H9 (cell line): ENCODE measurements around the gene PREB. TPM values are rescaled to one million over a fixed set of nuclear protein-coding genes. Genes with fewer than 3 reads are reported as not detected.

Experiments used
- DNase-seq: peaks from one replicate; pipeline ENCODE4 v3.0.0-alpha.2; 2017
- H2AFZ ChIP-seq: one replicate; pipeline ENCODE4 v1.6.1; 2013; ENCODE audit warnings: mild to moderate bottlenecking, low read length, control low read depth, moderate library complexity
- H2AK5ac ChIP-seq: 2 replicates; pipeline ENCODE4 v1.6.1; 2013; ENCODE audit warnings: low read length, control low read depth, mixed read lengths; ENCODE audit not compliant: insufficient read length
- H2BK120ac ChIP-seq: one replicate; pipeline ENCODE4 v1.6.1; 2013; ENCODE audit warnings: low read depth, mild to moderate bottlenecking, low read length, control low read depth, inconsistent platforms; ENCODE audit not compliant: poor library complexity, severe bottlenecking
- H2BK12ac ChIP-seq: 2 replicates; pipeline ENCODE4 v1.6.1; 2013; ENCODE audit warnings: low read length, control low read depth, mixed read lengths, low read depth; ENCODE audit not compliant: insufficient read length
- H2BK15ac ChIP-seq: 2 replicates; pipeline ENCODE4 v1.6.1; 2013; ENCODE audit warnings: low read depth, low read length, control low read depth
- H2BK20ac ChIP-seq: one replicate; pipeline ENCODE4 v1.6.1; 2013; ENCODE audit warnings: low read depth, mild to moderate bottlenecking, low read length, control low read depth, inconsistent platforms; ENCODE audit not compliant: poor library complexity, severe bottlenecking
- H2BK5ac ChIP-seq: 2 replicates; pipeline ENCODE4 v1.6.1; 2013; ENCODE audit warnings: low read length, control low read depth, mixed read lengths; ENCODE audit not compliant: insufficient read length
- H3K14ac ChIP-seq: 2 replicates; pipeline ENCODE4 v1.6.1; 2013; ENCODE audit warnings: low read length, control low read depth; ENCODE audit not compliant: insufficient read depth
- H3K18ac ChIP-seq: 2 replicates; pipeline ENCODE4 v1.6.1; 2013; ENCODE audit warnings: low read depth, mild to moderate bottlenecking, mixed read lengths, low read length, control low read depth; ENCODE audit not compliant: insufficient read length
- H3K23ac ChIP-seq: 2 replicates; pipeline ENCODE4 v1.6.1; 2013; ENCODE audit warnings: low read length, control low read depth, mixed read lengths, low read depth; ENCODE audit not compliant: insufficient read length
- H3K23me2 ChIP-seq: 2 replicates; pipeline ENCODE4 v1.6.1; 2013; ENCODE audit warnings: low read depth, mild to moderate bottlenecking, mixed read lengths, low read length, control low read depth; ENCODE audit not compliant: insufficient read length, poor library complexity, severe bottlenecking
- H3K27ac ChIP-seq: 2 replicates; pipeline ENCODE4 v1.5.1; 2013; ENCODE audit warnings: low read length, control low read depth, mixed read lengths, low read depth; ENCODE audit not compliant: insufficient read length
- H3K27me3 ChIP-seq: 2 replicates; pipeline ENCODE4 v1.6.1; 2013; ENCODE audit warnings: low read length, control low read depth, inconsistent platforms; ENCODE audit not compliant: insufficient read depth
- H3K4ac ChIP-seq: 2 replicates; pipeline ENCODE4 v1.6.1; 2013; ENCODE audit warnings: low read depth, mild to moderate bottlenecking, control low read depth, inconsistent platforms, low read length, moderate library complexity
- H3K4me1 ChIP-seq: 2 replicates; pipeline ENCODE4 v1.6.1; 2013; ENCODE audit warnings: low read length, control low read depth, inconsistent platforms; ENCODE audit not compliant: insufficient read depth
- H3K4me2 ChIP-seq: 2 replicates; pipeline ENCODE4 v1.6.1; 2013; ENCODE audit warnings: low read length, control low read depth, mixed read lengths; ENCODE audit not compliant: insufficient read length, insufficient read depth
- H3K56ac ChIP-seq: 2 replicates; pipeline ENCODE4 v1.6.1; 2013; ENCODE audit warnings: low read depth, mild to moderate bottlenecking, mixed read lengths, low read length, control low read depth; ENCODE audit not compliant: insufficient read length
- H3K79me1 ChIP-seq: 2 replicates; pipeline ENCODE4 v1.6.1; 2013; ENCODE audit warnings: low read depth, mild to moderate bottlenecking, moderate library complexity, low read length, control low read depth, inconsistent platforms; ENCODE audit not compliant: insufficient read depth, poor library complexity, severe bottlenecking
- H3K79me2 ChIP-seq: 2 replicates; pipeline ENCODE4 v1.6.1; 2013; ENCODE audit warnings: low read length, control low read depth, inconsistent platforms; ENCODE audit not compliant: insufficient read depth
- H3K9ac ChIP-seq: 2 replicates; pipeline ENCODE4 v1.6.1; 2013; ENCODE audit warnings: low read length, control low read depth, mixed read lengths; ENCODE audit not compliant: insufficient read length; ENCODE audit errors: extremely low read depth
- H3K9me3 ChIP-seq: one replicate; pipeline ENCODE4 v1.6.1; 2013; ENCODE audit warnings: low read depth, low read length, inconsistent platforms; ENCODE audit not compliant: control insufficient read depth
- H3T11ph ChIP-seq: one replicate; pipeline ENCODE4 v1.6.1; 2013; ENCODE audit warnings: mild to moderate bottlenecking, low read length, control low read depth, inconsistent platforms
- H4K20me1 ChIP-seq: one replicate; pipeline ENCODE4 v1.6.1; 2013; ENCODE audit not compliant: control insufficient read depth, insufficient read length, insufficient read depth
- H4K5ac ChIP-seq: 2 replicates; pipeline ENCODE4 v1.6.1; 2013; ENCODE audit warnings: low read depth, mild to moderate bottlenecking, mixed read lengths, low read length, control low read depth; ENCODE audit not compliant: insufficient read length
- H4K8ac ChIP-seq: replicated peaks from 2 replicates; pipeline ENCODE4 v1.6.1; 2013; ENCODE audit warnings: low read length, control low read depth, mixed read lengths, low read depth; ENCODE audit not compliant: insufficient read length
- H4K91ac ChIP-seq: 2 replicates; pipeline ENCODE4 v1.6.1; 2013; ENCODE audit warnings: low read depth, mild to moderate bottlenecking, moderate library complexity, mixed read lengths, low read length, control low read depth; ENCODE audit not compliant: insufficient read length
- H3K27ac Mint-ChIP-seq, 3 experiments: 2 replicates in 2 of 3; 3 replicates in 1 of 3; pipeline ENCODE4 v1.8.0; 2020 to 2021; ENCODE audit warnings: mixed read lengths in 3 of 3, mild to moderate bottlenecking in 1 of 3, moderate library complexity in 1 of 3
- H3K27me3 Mint-ChIP-seq: 2 replicates; pipeline ENCODE4 v1.8.0; 2021; ENCODE audit warnings: low read depth, mild to moderate bottlenecking, moderate library complexity, mixed read lengths
- H3K36me3 Mint-ChIP-seq, 3 experiments: 2 replicates in 2 of 3; 3 replicates in 1 of 3; pipeline ENCODE4 v1.8.0; 2020 to 2021; ENCODE audit warnings: low read depth in 3 of 3, mixed read lengths in 3 of 3; ENCODE audit not compliant: insufficient read depth in 1 of 3
- H3K4me1 Mint-ChIP-seq, 2 experiments: 2 replicates each; pipeline ENCODE4 v1.8.0; 2020; ENCODE audit warnings: mixed read lengths in 2 of 2
- H3K4me3 Mint-ChIP-seq, 2 experiments: 2 replicates in 1 of 2; 3 replicates in 1 of 2; pipeline ENCODE4 v1.8.0; 2020 to 2021; ENCODE audit warnings: mild to moderate bottlenecking in 2 of 2, mixed read lengths in 2 of 2, moderate library complexity in 1 of 2
- H3K9me3 Mint-ChIP-seq, 2 experiments: 2 replicates in 1 of 2; 3 replicates in 1 of 2; pipeline ENCODE4 v1.8.0; 2020; ENCODE audit warnings: mild to moderate bottlenecking in 2 of 2, mixed read lengths in 2 of 2, moderate library complexity in 1 of 2
- CTCF ChIP-seq: fragments of 200-600 bp; sonication (generic); conservative IDR thresholded peaks from 3 replicates; pipeline ENCODE4 v1.8.0; 2021; ENCODE audit warnings: antibody characterized with exemption, mild to moderate bottlenecking
- WGBS: extraction: QIAGEN DNeasy Blood & Tissue Kit; methylation state at CpG from one replicate; pipeline ENCODE4 v1.1.7; 2013; ENCODE audit warnings: missing lambda C conversion rate, low lambda C conversion rate, mixed read lengths; ENCODE audit not compliant: insufficient read length; ENCODE audit errors: extremely low coverage; 5-methylcytosine and 5-hydroxymethylcytosine counted together
- total RNA-seq: library from RNA; stranded (reverse); gene quantifications from 2 replicates; pipeline ENCODE4 v1.2.1, GENCODE V29; 2021

Gene PREB
- total RNA-seq, 1 experiment from 2014 or later: 43.6 TPM

- Histone ChIP-seq H2AK5ac (no peak overlapping the region), H2BK120ac (no peak overlapping the region), H3K14ac (no peak overlapping the region), H4K20me1 (no peaks in the 10 kb centered on the region), H3K18ac (no peak overlapping the region), H2BK20ac (no peak overlapping the region), H3K23me2 (no peaks in the 10 kb centered on the region), H3K27me3 (no peaks in the 10 kb centered on the region), H3K9me3 (no peaks in the 10 kb centered on the region), H2BK15ac (no peak overlapping the region), H2BK12ac (no peak overlapping the region), H4K5ac (no peak overlapping the region), H3K79me1 (no peaks in the 10 kb centered on the region), H3K9ac (no peak overlapping the region), H3K4me1 (peaks cover 2% of the 10 kb centered on the region; the same call in 1 of the 2 replicates), H3K27ac (no peak overlapping the region), H3K23ac (no peak overlapping the region), H2BK5ac (no peak overlapping the region), H3K79me2 (no peaks in the 10 kb centered on the region), H3K56ac (no peak overlapping the region), H3K4me2 (peak overlapping the region; percentile 38), H2AFZ (no peak overlapping the region), H3T11ph (no peak overlapping the region), H3K4ac (no peak overlapping the region), H4K91ac (no peak overlapping the region), H4K8ac (no peak overlapping the region)
- Mint-ChIP-seq H3K9me3 (peaks cover 0 to 3% of the 10 kb centered on the region in 2 experiments; a peak in 1 of 5 replicates), H3K27ac (no peak overlapping the region), H3K4me3 (no peak overlapping the region; a peak in 1 of 5 replicates), H3K36me3 (no peaks in the 10 kb centered on the region), H3K4me1 (peaks cover 13 to 19% of the 10 kb centered on the region in 2 experiments), H3K27me3 (peaks cover 15% of the 10 kb centered on the region)
- no CpG with 5 or more reads among the region's 6 CpGs for WGBS
- no peak for DNase-seq
- no peak for TF ChIP-seq CTCF
Observed at GRCh38 chr2:27170581-27171337, 36.3 kb upstream of the PREB start.
